ENCODE measurements around the gene FAM110D.

The FAM110D gene

GRCh38 chr1:26112407-26112775, 46.5 kb upstream of the FAM110D start:
- Histone ChIP-seq H3K4me1 (ENCODE audit: control insufficient read depth in 1 of 2, insufficient read depth in 1 of 2, low read depth in 1 of 2, low read length in 1 of 2) (peaks cover 36 to 44% of the 10 kb centered on the region in 2 experiments), H3K4me3 (ENCODE audit: low read depth in 1 of 2, low read length in 1 of 2) (peak overlapping the region; percentile 98 to 99), H3K27ac (peak overlapping the region; percentile 94), H3K36me3 (no peaks in the 10 kb centered on the region), H3K27me3 (no peaks in the 10 kb centered on the region), H3K9me3 (no peaks in the 10 kb centered on the region)
- TF ChIP-seq CTCF (IDR thresholded peaks at IDR 0.05): no peak

GRCh38 chr1:26114165-26114927, 44.5 kb upstream of the FAM110D start:
- Histone ChIP-seq H3K27ac (peak overlapping the region; percentile 42), H3K4me1 (ENCODE audit: control insufficient read depth in 1 of 2, insufficient read depth in 1 of 2, low read depth in 1 of 2, low read length in 1 of 2) (peaks cover 41 to 45% of the 10 kb centered on the region in 2 experiments), H3K4me3 (ENCODE audit: low read depth in 1 of 2, low read length in 1 of 2) (no peak overlapping the region), H3K27me3 (no peaks in the 10 kb centered on the region), H3K9me3 (no peaks in the 10 kb centered on the region), H3K36me3 (no peaks in the 10 kb centered on the region)
- TF ChIP-seq CTCF (IDR thresholded peaks at IDR 0.05): no peak

- H3K27ac ChIP-seq: peak overlapping the region; percentile 50
- peaks cover 57 to 58% of the 10 kb centered on the region in 2 experiments for H3K4me1 ChIP-seq (ENCODE audit: control insufficient read depth in 1 of 2, insufficient read depth in 1 of 2, low read depth in 1 of 2, low read length in 1 of 2)
- H3K4me3 ChIP-seq (ENCODE audit: low read depth in 1 of 2, low read length in 1 of 2): no peak overlapping the region
- H3K27me3 ChIP-seq: no peaks in the 10 kb centered on the region
- H3K36me3 ChIP-seq: no peaks in the 10 kb centered on the region
- TF ChIP-seq CTCF (IDR thresholded peaks at IDR 0.05): no peak
- H3K9me3 ChIP-seq: no peaks in the 10 kb centered on the region
Measured at GRCh38 chr1:26119892-26120608, 38.8 kb upstream of the FAM110D start.

- H3K4me1 ChIP-seq (ENCODE audit: control insufficient read depth in 1 of 2, insufficient read depth in 1 of 2, low read depth in 1 of 2, low read length in 1 of 2): peaks cover 75 to 79% of the 10 kb centered on the region in 2 experiments
Measured at GRCh38 chr1:26121854-26122773, 36.8 kb upstream of the FAM110D start.

More at GRCh38 chr1:26121854-26122773, 36.8 kb upstream of the FAM110D start:
- H3K4me3 ChIP-seq (ENCODE audit: low read depth in 1 of 2, low read length in 1 of 2): peak overlapping the region in 1 of 2 experiments; percentile 12
- H3K27ac ChIP-seq: peak overlapping the region; percentile 77
- no peak for TF ChIP-seq CTCF (IDR thresholded peaks at IDR 0.05)
- no peaks in the 10 kb centered on the region for H3K9me3 ChIP-seq
- no peaks in the 10 kb centered on the region for H3K27me3 ChIP-seq
- H3K36me3 ChIP-seq: no peaks in the 10 kb centered on the region

Data from neutrophil (primary cell).